NOMO-1 treated with dmso at 0.1 percent for 144 hours (cell line): ENCODE measurements around the gene CREB5.

Source experiments
- DNase-seq: peaks from one replicate; lab custom pipeline; 2025; ENCODE audit not compliant: unreplicated experiment; lab: John Stamatoyannopoulos, UW

CREB5 gene

GRCh38 chr7:28406192-28406591, 6.1 kb upstream of the CREB5 start:
- DNase-seq, result no peak

GRCh38 chr7:28407651-28408050, 4.7 kb upstream of the CREB5 start:
- no peak for DNase-seq

DNA sequence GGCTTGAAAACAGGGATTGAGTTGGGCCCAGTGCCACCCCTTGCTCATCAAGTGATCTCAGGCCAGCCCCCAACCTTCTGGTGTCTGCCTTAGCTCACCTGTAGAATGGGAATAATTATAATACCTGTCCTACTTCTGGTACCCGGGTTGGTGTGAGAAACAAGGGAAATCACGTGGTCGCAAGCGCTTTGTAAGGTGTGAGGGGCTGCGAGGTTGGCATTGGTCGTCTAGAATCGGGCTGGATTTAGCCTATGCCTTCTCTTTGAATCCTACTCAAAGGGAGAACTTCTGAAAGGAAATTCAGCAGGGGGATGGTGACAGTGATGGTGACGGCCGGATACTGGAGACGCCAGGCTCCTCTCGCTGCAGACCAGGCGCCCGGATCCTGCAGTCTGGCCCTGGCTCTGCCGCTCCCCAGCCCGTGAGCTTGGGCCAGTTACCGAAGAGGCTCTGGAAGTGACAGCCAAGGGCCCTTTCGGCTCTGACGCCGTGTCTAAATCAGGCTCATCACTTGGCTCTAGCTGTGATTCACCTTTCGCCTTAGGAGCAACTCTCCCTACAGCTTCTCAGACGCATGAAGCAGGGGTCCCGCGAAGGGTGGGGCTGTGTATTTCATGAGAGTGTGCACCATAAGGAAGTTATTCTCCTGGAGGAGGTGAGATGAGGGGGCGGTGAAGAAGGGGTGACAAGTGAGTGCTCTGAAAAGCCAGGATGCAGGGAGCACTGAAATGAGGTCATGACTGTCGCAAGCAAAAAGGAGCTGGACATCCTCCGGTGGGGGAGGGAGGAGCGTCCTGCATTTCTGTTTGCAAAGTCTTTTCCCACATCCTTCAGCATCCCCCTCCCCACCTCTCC, 4.0 kb upstream of the CREB5 start:
- DNase-seq, result no peak

DNA sequence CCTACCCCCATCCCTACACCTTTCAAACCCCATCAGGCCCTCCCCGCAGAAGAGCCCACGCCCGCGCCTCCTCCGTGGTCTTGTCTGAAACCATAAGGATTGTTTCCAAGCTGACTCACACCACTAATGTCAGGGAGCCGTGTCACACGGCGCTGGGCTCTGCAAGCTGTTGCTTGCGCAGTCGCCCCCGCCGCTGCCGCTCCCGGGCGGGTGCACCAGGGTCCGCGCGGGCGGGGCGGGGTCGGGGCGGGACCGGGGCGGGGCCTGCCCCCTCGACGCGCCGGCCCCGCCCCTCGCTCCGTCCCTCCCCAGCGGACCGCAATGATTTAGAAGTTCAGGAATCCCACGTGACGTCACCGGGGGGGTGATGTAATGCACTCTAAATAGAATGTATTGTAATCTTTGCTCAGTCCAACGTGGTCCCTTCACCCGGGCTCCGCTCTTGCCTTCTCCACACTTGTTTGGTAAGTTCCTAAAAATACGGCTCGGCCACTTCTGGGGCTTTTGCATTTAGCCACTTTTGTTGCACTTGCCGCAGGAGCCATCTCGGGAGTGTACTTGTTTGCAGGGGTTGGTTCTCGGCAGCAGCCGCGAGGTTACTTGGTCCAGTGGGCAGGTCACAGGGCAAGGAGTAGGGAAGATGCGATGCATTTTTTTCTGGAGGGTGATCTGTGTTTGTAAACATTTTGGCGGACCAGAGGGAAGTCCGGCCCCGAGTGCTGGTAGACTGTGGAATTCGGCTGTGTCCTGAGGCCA, 3.2 kb upstream of the CREB5 start:
- peak; percentile 54 for DNase-seq

DNA sequence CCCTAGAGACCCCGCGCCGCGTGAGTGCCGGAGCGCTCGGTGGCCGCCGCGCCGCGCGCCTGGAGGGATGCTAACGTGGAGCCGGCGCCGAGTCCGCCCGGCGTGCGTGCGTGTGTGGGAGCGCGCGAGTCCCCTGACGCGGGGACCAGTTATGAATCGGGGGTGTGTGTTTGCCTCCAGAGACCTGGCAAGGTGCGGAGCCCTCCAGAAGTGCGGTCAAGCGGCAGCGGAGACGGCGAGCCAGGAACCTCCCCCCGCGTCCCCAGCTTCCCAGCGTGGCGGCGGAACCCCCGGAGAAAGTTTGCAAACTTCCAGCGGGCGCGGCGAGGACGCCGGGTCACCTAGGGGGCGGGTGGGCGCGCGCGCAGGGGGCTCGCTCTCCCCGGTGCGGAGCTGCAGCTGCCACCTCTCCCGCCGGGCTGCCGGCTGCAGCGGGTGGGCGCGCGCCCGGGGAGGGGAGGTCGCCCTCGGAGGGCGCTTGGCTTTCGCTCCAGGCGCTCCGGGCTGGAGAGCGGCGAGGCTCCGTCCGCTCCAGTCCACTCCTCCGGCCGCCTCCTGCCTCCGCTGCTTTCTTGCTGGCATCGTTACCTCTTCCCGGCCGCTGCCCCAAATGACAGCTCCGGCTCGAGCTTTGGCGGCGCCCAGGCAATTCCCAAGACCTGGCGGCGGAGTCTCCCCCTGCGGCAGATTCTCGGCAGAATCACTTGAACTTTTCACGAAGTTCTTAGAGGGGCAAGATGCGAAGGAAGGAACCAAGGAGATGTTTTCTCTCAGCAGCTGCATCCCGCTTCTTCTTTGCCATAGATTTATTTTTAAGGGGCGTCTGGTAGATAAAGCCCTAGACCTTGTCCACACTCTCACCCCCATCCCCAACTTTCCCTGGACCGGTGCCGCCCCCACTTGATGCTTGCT, 2.3 kb upstream of the CREB5 start:
- DNase-seq, result no peak

DNA sequence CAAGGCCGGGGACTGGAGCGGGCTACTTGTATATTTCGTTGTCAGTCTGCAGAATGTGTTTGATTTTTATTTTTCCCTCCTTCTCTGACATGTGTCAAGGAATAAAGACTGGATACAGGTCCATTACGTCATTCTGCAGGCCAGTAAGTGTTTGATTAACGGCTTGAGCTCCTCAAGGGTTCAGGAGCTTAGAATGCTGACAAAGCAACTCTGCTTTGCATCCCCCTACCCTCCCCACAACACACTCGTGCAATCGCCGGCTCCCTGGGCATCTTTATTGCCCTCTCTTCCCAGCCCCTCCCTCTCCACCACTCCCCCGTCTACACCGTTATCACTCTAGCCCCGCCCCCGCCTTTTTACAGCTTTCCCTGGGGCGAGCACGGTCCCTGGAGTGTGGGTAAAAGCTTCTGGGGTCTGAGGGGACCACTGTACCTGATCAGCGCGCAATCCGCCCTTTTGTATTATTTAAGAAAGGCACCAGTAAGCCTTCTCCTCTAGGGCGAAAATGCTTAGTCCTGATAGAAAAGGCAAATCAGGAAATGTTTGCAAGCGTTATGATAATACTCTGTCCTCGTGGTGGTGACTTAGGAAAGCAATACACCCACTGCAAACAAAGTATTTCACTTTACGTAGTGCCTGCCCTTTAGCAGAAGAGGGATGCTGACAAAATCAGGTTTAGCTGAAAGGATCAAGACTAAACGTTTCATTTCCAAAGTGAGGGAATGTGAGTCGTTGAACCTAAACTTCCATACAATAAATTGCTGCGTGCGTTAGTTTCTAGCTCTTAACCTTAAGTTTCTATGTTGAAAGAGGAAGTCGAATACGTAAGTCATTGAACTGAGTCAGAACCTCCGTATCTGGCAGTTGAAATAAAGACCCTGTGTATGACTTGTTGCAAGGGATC, 1.4 kb upstream of the CREB5 start:
- DNase-seq, result peak; percentile 34

- DNase-seq, result no peak
These were observed 693 bp downstream of the CREB5 start for GRCh38 chr7:28413011-28413410.

DNA sequence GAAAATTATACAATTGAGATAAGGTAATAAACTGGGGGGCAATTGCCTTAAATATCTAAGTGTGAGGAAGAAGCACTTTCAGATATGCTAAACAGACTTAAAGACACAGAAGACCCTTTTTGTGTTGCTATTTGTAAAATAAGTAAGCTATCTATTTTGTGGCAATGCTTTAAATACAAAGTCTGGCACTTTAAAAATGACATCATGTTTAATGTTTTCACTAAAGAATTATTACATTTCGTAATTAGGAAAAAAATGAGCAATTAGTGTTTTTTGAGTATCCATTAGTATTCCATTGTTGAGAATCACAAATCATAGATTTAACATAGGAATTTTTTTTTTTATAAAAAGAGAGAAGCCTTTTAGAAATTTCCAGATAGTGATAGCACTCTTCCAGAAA, 2.1 kb downstream of the CREB5 start:
- DNase-seq, result no peak

DNA sequence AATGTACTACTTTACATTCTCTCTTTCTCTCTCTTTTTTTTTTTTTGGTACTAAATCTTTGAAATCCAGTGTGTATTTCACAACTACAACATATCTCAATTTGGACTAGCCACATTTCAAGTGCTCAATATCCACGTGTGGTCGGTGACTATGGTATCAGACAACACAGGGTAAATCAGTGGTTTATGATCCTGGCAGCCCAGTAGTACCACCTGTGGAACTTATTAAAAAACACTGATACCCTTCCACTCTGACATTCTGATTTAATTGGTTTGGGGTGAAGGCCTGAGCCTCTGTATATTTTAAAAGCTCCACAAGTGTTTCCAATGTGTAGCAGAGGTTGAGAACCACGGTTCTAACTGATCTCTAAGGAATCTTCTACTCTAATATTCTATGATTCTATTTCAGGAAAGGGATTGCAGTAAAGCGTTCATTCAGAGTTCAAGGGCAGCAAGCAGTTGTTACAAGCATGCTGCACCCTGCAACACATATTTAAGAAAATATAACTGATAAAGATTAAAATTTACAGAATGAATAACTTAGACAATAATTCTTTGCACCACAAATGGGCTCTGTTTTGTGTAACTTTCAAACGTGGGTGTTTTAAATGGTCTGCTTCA, 5.1 kb downstream of the CREB5 start:
- no peak for DNase-seq

DNA sequence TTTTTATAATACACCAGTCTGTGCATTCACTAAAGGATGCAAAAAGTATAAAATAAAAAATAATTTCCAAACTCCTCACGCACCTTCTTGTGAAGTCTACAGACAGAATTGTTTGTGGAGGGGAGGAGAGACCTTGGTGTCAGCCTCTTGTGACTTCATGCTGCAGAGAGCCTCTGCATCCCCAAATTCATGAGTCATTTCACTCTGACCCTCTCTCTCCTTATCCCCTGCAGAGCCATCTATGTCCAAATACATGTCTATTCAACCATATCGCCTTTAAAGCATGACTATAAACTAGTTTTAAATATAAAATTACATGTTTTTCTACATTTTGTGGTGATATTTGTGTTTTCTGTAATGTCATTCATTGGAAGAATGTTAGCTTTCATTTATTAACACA, 6.0 kb downstream of the CREB5 start:
- DNase-seq, result no peak

- no peak for DNase-seq
These were observed 6.6 kb downstream of the CREB5 start for GRCh38 chr7:28418966-28419365.

- no peak for DNase-seq
These were observed 7.4 kb downstream of the CREB5 start for GRCh38 chr7:28419716-28420115.

DNA sequence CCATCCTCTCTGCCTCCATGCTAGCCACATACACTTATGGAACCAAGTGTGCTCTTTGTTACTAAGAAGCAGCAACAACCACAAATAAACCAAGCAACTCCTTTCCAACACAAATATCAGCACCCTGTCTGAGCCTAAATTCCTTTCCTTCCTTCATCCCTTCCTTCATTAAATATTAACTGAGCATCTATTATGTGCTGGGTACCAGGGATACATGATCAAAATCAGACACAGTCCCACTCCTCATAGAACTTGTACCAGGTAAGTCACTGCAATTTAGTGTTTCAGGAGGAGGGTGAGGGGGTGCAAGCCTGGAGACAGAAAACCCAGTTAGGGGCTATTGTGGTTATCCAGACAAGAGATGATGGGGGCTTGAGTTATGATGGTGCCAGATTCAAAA, 10.8 kb downstream of the CREB5 start:
- DNase-seq, result no peak

DNA sequence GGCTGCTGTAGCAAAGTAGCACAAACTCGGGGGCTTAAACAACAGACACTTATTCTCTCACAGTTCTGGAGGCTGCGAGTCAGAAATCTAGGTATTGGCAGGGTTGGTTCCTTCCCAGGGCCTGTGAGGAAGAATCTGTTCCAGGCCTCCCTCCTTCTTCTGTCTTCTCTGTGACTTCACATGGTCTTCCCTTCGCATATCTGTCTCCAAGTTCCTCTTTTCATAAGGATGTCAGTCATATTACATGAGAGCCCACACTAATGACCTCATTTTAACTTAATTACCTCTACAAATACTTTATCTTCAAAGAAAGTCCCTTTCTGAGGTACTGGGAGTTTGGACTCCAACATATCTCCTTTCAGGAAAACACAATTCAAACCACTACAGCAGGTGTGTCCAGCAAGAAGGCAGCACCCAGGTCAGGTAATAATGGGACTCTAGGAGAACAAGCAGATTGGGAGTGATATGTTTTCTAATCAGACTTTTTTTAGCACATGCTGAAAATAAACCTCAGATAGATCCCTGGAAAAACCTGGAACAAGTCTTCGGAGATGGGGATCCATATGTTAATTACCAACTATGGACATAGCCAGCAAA, 11.7 kb downstream of the CREB5 start:
- peak; percentile 3 for DNase-seq

- DNase-seq, result no peak
These were observed 13.2 kb downstream of the CREB5 start for GRCh38 chr7:28425496-28425895.

GRCh38 chr7:28427236-28427635, 14.9 kb downstream of the CREB5 start:
- no peak for DNase-seq

DNA sequence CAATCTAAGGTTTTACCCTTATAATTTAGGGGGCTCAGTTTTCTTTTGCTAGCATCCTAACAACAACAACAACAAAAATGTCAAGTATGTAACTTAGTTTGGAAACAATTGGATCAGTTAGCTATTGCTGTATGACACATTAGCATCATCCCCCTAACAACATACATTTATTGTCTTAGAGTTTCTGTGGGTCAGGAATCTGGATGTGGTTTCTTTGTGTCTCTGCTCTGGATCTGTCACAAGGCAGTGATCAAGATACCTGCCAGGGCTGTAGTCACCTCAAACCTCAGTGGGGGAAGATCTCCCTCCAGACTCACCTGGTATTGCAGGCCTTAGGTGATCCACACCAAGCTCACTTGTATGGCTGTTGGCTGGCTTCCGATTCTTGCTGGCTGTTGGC, 18.3 kb downstream of the CREB5 start:
- no peak for DNase-seq

DNA sequence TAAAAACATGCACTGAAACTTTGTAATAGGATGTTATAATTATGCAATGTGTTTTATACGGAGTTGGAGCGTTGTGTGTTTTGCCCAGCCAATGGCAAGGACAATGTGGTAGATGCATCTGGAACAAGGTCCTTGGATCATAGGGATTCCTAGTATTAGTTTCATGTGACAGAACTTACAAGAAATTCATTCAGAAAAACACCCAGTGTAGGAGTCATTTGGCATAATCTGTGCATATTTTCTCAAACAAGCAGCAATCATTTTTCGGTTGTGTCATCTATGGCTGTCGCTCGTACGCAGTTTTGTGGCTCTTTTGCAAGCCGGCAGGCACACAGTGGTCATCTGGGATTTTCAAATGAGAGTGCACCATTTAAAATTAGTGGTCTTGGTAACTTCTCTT, 19.8 kb downstream of the CREB5 start:
- DNase-seq, result no peak

GRCh38 chr7:28433039-28433438, 20.7 kb downstream of the CREB5 start:
- DNase-seq, result no peak
